Measurements from ENCODE around the gene ATL1.

DNA sequence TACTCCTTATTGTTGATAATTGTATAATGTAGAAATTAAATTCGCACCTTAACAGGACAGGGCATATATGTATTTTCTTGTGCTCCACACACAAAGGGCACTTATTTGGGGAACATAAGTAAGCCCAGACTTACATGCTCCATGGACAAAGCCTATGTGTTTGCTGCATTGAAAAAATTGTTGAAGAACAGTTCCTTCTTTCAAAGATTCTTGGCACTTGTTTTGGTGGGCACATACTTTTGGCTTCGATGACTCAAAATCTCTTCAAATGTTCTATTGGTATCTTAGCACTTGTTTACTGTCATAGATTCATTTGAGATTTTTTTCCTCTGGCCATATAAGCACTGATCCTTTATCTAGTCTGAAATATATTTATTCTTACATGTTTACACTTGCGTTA, 26.1 kb upstream of the ATL1 start:
- no peak for TF ChIP-seq FOXK2 (IDR thresholded peaks at IDR 0.05)
- no peak for TF ChIP-seq FOXA1 (IDR thresholded peaks at IDR 0.05)
- TF ChIP-seq FOXM1 (IDR thresholded peaks at IDR 0.05; ENCODE audit: borderline replicate concordance): no peak
- TF ChIP-seq ARNT (IDR thresholded peaks at IDR 0.05): no peak
- TF ChIP-seq SP1 (IDR thresholded peaks at IDR 0.05): no peak

Data from HEK293T (cell line).